ENCODE measurements around the gene MPL. TPM values are rescaled to one million over a fixed set of nuclear protein-coding genes. Genes with fewer than 3 reads are reported as not detected.
A peak's percentile ranks its signal among the peaks of the same experiment; 100 is the strongest.

MPL gene
- total and polyA plus RNA-seq, 11 donors: 0.11 to 0.98 (median 0.48) TPM; not detected in 1

DNA sequence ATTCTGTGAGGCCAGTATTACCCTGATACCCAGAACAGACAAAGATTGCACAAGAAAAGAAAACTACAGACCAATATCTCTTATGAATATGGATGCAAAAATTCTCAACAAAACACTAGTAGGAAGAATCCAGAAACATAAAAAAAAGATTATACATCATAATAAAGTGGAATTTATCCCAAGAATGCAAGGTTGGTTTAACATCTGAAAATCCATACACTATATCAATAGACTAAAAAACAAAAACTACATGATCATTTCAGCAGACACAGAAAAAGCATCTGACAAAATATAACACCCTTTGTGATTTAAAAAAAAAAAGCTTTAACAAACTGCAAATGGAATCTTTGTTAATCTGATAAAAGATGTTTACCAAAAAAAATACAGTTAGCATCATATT, 12.2 kb upstream of the MPL start:
- Histone ChIP-seq H3K27me3 (no peaks in the 10 kb centered on the region), H3K4me3 (no peak overlapping the region), H3K27ac (no peak overlapping the region), H3K36me3 (peaks cover 0 to 35% (median 0%) of the 10 kb centered on the region in 9 donors), H3K4me1 (peaks cover 0 to 16% (median 9%) of the 10 kb centered on the region in 12 donors), H3K9me3 (peaks cover 0 to 36% (median 14%) of the 10 kb centered on the region in 12 donors)
- DNase-seq (no peak), ATAC-seq (no peak)
- TF ChIP-seq, protein P1, sequence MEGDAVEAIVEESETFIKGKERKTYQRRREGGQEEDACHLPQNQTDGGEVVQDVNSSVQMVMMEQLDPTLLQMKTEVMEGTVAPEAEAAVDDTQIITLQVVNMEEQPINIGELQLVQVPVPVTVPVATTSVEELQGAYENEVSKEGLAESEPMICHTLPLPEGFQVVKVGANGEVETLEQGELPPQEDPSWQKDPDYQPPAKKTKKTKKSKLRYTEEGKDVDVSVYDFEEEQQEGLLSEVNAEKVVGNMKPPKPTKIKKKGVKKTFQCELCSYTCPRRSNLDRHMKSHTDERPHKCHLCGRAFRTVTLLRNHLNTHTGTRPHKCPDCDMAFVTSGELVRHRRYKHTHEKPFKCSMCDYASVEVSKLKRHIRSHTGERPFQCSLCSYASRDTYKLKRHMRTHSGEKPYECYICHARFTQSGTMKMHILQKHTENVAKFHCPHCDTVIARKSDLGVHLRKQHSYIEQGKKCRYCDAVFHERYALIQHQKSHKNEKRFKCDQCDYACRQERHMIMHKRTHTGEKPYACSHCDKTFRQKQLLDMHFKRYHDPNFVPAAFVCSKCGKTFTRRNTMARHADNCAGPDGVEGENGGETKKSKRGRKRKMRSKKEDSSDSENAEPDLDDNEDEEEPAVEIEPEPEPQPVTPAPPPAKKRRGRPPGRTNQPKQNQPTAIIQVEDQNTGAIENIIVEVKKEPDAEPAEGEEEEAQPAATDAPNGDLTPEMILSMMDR (IDR thresholded peaks at IDR 0.05): no peak
- no peak for TF ChIP-seq POLR2A (IDR thresholded peaks at IDR 0.05)
- intact Hi-C loops (cut with DNase I): no loop called here

DNA sequence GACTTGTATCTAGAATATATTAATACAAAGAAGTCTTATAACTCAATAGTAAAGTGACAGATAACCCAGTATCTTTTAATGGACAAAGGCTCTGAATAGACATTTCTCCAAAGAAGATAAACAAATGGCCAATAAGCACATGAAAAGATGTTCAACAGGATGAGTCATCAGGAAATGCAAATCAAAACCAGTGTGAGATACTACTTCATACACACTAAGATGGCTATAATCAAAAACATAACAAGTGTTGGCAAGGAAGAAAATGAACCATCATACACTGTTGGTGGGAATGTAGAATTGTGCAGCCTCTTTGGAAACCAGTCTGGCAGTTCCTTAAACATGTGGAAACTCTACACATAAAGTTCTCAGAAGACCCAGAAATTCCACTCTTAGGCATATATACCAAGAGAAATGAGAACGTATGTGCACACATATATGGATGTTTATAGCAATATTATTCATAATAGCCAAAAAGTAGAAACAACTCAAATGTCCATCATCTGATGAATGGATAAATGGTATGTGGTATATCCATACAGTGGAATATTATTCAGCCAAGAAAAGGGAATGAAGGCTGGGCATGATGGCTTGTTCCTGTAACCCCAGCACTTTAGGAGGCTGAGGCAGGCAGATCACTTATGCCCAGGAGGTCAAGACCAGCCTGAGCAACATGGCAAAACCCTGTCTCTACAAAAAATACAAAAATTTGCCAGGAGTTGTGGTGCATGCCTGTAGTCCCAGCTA, 9.9 kb upstream of the MPL start:
- H3K36me3 ChIP-seq: peaks cover 0 to 14% (median 0%) of the 10 kb centered on the region in 9 donors
- DNase-seq (no peak), ATAC-seq (no peak)
- H3K27ac ChIP-seq: no peak overlapping the region
- H3K4me1 ChIP-seq: peaks cover 0 to 20% (median 11%) of the 10 kb centered on the region in 12 donors
- intact Hi-C loops (cut with DNase I): no loop called here
- H3K27me3 ChIP-seq: no peaks in the 10 kb centered on the region
- TF ChIP-seq POLR2A (IDR thresholded peaks at IDR 0.05): no peak
- TF ChIP-seq, protein P1 (IDR thresholded peaks at IDR 0.05): no peak
- peaks cover 0 to 36% (median 14%) of the 10 kb centered on the region in 12 donors for H3K9me3 ChIP-seq
- 94 to 98% (median 96%) methylated on average over 1 of the region's 1 CpG for WGBS, 4 donors
- H3K4me3 ChIP-seq: no peak overlapping the region

DNA sequence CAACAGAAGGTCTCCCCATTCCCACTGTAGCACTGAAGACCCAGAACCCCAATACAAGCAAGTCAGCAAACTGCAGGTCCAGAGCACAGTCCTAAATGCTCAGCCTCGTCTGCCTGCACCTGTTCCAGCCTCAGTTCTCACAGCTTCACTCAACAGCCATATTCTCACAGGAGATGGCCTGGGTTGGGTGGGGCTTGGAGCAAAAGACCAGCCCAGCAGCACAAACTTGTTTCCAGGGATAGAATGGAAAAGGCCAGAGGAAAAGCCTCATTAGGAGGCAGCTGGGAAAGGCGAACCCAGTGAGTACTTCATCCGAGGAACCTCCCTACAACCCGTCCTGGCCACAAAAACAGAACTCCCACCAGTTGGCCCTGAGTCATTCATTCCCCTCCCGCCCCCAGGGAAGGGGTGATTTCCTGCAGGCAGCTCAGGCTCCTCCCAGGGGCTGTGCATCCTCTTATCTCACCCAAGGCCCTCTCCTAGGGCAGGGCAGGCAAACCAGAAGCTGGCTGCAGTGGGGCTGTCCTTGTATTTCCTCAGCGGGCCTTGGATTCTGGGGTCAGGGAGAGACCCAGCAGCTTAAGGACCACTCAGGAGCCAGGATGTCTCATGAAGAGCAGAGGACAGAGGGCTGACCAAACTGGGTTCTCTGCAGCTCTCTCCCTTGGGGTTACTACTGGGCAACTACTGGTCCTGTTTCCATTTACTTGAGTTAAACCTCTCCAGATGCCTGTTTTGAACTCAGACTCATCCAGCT, 7.4 kb upstream of the MPL start:
- intact Hi-C loops (cut with DNase I): no loop called here
- Histone ChIP-seq H3K4me1 (peaks cover 0 to 20% (median 11%) of the 10 kb centered on the region in 12 donors), H3K36me3 (no peaks in the 10 kb centered on the region), H3K27me3 (no peaks in the 10 kb centered on the region), H3K27ac (peak overlapping the region in 11 of 12 donors; percentile 36 to 68 (median 58)), H3K4me3 (no peak overlapping the region), H3K9me3 (peaks cover 0 to 27% (median 13%) of the 10 kb centered on the region in 12 donors)
- ATAC-seq (peak; percentile 62 to 97 (median 96)), DNase-seq (peak; percentile 73 to 85 (median 76))
- WGBS, 4 donors: 37 to 71% (median 51%) methylated on average over 5 to 6 of the region's 6 CpGs
- peak in 1 of 2 donors; percentile 35 for TF ChIP-seq POLR2A (IDR thresholded peaks at IDR 0.05)
- TF ChIP-seq, protein P1 (IDR thresholded peaks at IDR 0.05): no peak

DNA sequence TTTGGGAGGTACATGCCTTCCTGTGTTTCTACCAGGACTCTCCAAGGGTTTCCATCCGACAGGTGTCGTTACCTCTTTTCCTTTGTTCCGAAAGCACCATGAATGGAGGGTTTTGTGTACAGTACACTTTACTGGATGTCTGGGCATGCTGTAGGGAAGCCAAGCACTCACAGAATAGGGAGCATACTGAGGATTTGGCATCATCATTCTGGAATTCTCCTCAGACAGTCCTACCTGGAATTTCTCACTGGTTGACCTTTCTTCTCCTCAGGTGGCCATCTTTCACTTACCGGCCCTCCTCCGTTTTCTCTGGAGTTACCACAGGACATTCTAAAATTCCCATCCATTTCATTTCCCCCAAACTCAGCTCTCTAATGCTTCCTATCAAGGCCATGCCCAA, 5.9 kb upstream of the MPL start:
- H3K27ac ChIP-seq: no peak overlapping the region
- TF ChIP-seq, protein P1 (IDR thresholded peaks at IDR 0.05): no peak
- no peak for TF ChIP-seq POLR2A (IDR thresholded peaks at IDR 0.05)
- intact Hi-C loops (cut with DNase I): no loop called here
- no peaks in the 10 kb centered on the region for H3K36me3 ChIP-seq
- WGBS, 4 donors: 86 to 95% (median 90%) methylated on average over 5 of the region's 5 CpGs
- H3K4me3 ChIP-seq: no peak overlapping the region
- peaks cover 0 to 20% (median 11%) of the 10 kb centered on the region in 12 donors for H3K4me1 ChIP-seq
- peaks cover 0 to 16% (median 6%) of the 10 kb centered on the region in 12 donors for H3K9me3 ChIP-seq
- ATAC-seq (no peak), DNase-seq (no peak)
- no peaks in the 10 kb centered on the region for H3K27me3 ChIP-seq
